GM12801 (cell line): Measurements from ENCODE around the gene TSPAN14.

ENCODE experiments used
- TF ChIP-seq, protein P1 (sequence below): IDR thresholded peaks from one replicate; pipeline ENCODE4 v1.5.1; 2011; ENCODE audit warnings: control low read depth; ENCODE audit not compliant: insufficient read length; ENCODE audit errors: extremely low read depth

The TSPAN14 gene

DNA sequence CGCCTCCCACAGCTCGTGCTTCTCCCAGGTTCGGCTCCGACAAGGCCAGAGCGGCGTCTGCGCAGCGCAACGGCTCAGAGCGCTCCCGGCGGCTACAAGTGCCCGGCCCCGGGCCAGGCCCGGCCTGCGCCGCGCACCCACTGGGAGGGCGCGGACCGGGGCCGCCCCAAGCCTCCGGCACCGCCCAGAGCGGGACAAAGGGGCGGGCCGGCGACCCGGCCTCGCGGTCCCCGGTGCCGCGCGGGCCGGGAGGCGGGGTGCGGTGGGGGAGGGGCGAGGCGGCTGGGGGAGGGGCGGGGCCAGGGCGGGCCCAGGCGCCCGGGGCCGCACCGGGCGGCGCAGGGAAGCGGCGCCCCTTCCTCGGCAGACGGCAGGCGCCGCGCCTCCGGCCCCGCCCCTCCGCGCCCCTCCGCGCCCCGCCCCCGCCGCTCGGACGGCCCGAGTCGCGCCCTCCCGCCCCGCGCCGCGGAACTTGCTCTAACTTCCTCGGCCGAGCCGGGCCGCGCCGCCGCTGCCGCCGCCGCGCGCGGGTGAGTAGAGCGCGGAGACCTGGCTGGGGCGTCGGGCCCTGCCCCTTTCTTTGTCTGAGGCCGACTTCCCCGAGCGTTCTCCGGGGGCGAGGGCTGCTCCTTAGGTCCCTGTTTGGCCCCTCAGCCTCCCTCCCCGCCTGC lies at the start of gene TSPAN14:
Gene TSPAN14 (plus strand): TSS at position 469 of the 671 bp plus-strand sequence. CDS start 34,924 bp downstream, outside the sequence.
- TF ChIP-seq, protein P1, sequence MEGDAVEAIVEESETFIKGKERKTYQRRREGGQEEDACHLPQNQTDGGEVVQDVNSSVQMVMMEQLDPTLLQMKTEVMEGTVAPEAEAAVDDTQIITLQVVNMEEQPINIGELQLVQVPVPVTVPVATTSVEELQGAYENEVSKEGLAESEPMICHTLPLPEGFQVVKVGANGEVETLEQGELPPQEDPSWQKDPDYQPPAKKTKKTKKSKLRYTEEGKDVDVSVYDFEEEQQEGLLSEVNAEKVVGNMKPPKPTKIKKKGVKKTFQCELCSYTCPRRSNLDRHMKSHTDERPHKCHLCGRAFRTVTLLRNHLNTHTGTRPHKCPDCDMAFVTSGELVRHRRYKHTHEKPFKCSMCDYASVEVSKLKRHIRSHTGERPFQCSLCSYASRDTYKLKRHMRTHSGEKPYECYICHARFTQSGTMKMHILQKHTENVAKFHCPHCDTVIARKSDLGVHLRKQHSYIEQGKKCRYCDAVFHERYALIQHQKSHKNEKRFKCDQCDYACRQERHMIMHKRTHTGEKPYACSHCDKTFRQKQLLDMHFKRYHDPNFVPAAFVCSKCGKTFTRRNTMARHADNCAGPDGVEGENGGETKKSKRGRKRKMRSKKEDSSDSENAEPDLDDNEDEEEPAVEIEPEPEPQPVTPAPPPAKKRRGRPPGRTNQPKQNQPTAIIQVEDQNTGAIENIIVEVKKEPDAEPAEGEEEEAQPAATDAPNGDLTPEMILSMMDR = no peak

- TF ChIP-seq, protein P1 = no peak
These were observed 49.1 kb upstream of the TSPAN14 start for GRCh38 chr10:80405035-80405434.

DNA sequence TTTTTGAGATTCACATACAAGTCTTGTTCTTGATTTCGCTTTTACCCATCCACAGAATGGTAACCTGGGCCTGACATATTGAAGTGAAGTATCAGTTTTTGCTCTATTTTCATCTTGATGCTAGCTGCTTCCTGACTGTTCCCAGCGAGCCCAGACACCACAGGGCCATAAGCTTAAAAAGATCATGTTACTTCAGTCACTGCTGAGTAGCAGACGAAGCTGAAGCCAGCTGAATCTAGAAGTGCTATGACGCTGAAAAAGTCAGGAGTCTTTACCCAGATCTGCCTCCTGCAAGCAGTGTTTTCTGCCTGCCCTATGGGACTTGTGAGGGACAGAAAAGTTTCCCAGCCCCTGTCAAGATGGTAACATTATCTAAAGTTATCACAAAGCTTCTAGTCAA lies 48.5 kb upstream of the TSPAN14 start:
- TF ChIP-seq, protein P1 = no peak

GRCh38 chr10:80406204-80406603 lies 47.9 kb upstream of the TSPAN14 start:
- TF ChIP-seq, protein P1 = no peak

DNA sequence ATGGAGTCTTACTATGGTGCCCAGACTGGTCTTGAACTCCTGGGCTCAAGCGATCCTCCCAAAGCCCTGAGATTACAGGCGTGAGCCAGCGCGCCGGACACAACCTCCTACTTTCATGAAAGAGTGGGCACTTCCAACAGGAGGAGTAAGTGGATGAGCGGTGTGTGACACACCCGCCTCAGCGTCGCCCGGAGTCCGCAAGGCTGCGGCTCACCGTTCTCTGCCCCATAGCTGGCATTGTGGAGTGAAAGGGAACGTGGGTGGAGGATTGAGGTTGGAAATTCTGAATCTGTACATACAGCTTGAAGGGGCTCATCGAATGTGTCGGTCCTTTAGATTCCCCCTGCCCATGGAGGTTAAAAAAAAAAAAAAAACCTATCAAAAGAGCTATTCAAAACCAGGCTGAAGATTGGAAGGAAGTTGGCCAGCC lies 46.3 kb upstream of the TSPAN14 start:
- TF ChIP-seq, protein P1 = no peak

DNA sequence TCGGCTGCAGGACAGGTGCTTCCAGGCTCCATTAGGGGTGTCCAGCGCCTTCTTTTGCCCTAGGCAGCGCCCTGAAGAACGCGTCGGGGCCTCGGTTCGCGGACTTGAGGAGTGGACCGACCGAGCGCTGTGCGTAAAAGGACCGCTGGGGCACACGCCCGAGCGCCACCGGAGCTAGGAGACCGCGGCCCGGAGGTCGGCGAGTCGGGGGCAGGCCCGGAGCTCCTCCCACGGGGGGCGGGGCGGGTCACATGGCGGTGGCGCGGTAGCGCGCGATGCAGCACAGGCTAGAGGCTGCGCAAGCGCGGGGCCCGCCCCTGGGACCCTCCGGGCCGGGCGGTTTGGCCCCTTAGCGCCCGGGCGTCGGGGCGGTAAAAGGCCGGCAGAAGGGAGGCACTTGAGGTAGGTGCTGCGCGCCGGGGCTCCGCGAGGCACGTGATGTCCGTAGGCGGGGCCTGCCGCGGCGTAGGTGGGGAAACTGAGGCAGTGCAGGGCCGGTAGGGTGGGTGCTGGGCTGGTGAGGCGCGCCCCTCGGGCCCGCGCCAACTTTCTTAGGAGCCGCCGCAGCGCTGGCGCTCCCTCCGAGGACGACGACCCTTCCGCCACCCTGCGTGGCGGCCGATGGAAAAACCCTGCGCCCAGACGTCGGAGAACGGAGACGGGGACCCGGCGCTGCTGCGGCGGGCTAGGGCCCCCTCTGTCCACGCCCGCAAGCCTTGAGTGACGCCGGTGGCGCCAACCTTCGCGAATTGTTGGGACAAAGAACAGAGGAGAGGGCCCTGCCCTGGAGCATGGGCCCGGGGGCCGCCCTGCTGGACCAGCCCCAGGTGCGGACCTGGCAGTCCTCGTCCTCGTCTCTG lies 45.6 kb upstream of the TSPAN14 start, which contains the start of gene PRXL2A:
Gene PRXL2A (plus strand): TSS at position 310 of the 860 bp plus-strand sequence. CDS start 11,917 bp downstream, outside the sequence.
- TF ChIP-seq, protein P1 = no peak

DNA sequence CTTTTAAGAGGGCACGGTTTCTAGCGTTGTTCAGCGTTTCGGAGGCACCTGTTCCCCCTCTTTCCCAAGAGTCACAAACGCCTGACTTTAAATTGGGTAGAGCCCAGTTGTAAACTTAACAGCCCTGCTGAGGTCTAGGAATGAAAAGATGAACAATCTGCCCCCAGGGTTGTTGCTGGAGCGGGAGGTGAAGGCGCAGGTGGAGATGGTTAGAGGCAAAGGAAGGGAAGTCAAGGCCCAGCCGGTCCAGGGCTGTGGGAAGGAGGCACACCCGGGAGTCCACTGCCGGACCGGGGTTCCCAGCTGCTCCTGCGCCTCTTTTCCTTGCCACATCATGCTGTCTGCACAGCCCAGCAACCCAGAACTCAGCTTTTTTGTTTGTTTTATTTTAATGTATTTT lies 45.0 kb upstream of the TSPAN14 start:
- TF ChIP-seq, protein P1 = no peak
